Tibial nerve (tissue), 4 donors: ENCODE results near the gene CREB3L1. TPM values are rescaled to one million over a fixed set of nuclear protein-coding genes. Genes with fewer than 3 reads are reported as not detected.

Experiments used
- DNase-seq, 2 donors: peaks; one replicate each; pipeline ENCODE4 v3.0.0-alpha.2; 2019; ENCODE audit warnings: low spot score in 2 of 2
- H3K27ac ChIP-seq, 4 donors: fragments of 200-600 bp; sonication (generic) in 3 of 4; one replicate each; pipeline ENCODE4 v1.5.1; 2017 to 2019; ENCODE audit warnings: mild to moderate bottlenecking in 1 of 4
- H3K27me3 ChIP-seq, 2 donors: fragments of 200-600 bp; sonication (generic) in 1 of 2; one replicate each; pipeline versions ENCODE4 v1.5.1 to v1.6.0; 2017 to 2019
- H3K36me3 ChIP-seq, 3 donors: fragments of 200-600 bp; sonication (generic); one replicate each; pipeline ENCODE4 v1.5.1; 2018 to 2019
- H3K4me1 ChIP-seq, 4 donors: fragments of 200-600 bp; sonication (generic) in 3 of 4; one replicate each; pipeline ENCODE4 v1.5.1; 2017 to 2019
- H3K4me3 ChIP-seq, 4 donors: fragments of 200-600 bp; sonication (generic) in 3 of 4; one replicate each; pipeline ENCODE4 v1.5.1; 2017 to 2019; ENCODE audit warnings: mild to moderate bottlenecking in 1 of 4, moderate library complexity in 1 of 4
- H3K9me3 ChIP-seq, 4 donors: fragments of 200-600 bp; sonication (generic) in 3 of 4; one replicate each; pipeline ENCODE4 v1.5.1; 2017 to 2019
- EP300 ChIP-seq, 2 donors: sonication (generic); formaldehyde crosslinking; IDR thresholded peaks; one replicate each; pipeline ENCODE4 v1.6.1; 2017; ENCODE audit warnings: antibody characterized with exemption in 2 of 2, mild to moderate bottlenecking in 1 of 2
- POLR2A ChIP-seq, 2 donors: fragments of 450-650 bp; IDR thresholded peaks; one replicate each; pipeline ENCODE4 v1.6.1; 2017; ENCODE audit warnings: antibody characterized with exemption in 2 of 2, mild to moderate bottlenecking in 2 of 2, moderate library complexity in 2 of 2
- WGBS, 2 donors: methylation state at CpG; one replicate each; pipeline ENCODE4 v1.1.5; 2018; 5-methylcytosine and 5-hydroxymethylcytosine counted together
- total RNA-seq, 4 donors: library from RNA; depleted of rRNA; stranded (reverse); fragments of >200 nt; gene quantifications; one replicate each; pipeline ENCODE4 v1.1.0, GENCODE V29; 2016
- TF ChIP-seq, protein P1 (sequence below), 5 experiments: fragments of 200-600 bp in 3 of 5; fragments of 450-650 bp in 2 of 5; sonication (generic) in 3 of 5; IDR thresholded peaks; one replicate each; pipeline ENCODE4 v1.5.1; 2016 to 2019; ENCODE audit warnings: antibody characterized with exemption in 5 of 5, mild to moderate bottlenecking in 3 of 5, moderate library complexity in 2 of 5

CREB3L1 gene
- total RNA-seq, 4 donors from 2014 or later = 2.0 to 6.9 (median 3.4) TPM

GRCh38 chr11:46308631-46309419 lies 31.4 kb downstream of the CREB3L1 start:
- Histone ChIP-seq H3K9me3 (no peaks in the 10 kb centered on the region), H3K27me3 (no peaks in the 10 kb centered on the region), H3K4me1 (peaks cover 0 to 11% (median 0%) of the 10 kb centered on the region in 4 donors), H3K4me3 (no peak overlapping the region), H3K36me3 (no peaks in the 10 kb centered on the region), H3K27ac (no peak overlapping the region)
- 10 to 17% methylated on average over 11 to 12 of the region's 12 CpGs for WGBS, 2 donors
- TF ChIP-seq, protein P1, sequence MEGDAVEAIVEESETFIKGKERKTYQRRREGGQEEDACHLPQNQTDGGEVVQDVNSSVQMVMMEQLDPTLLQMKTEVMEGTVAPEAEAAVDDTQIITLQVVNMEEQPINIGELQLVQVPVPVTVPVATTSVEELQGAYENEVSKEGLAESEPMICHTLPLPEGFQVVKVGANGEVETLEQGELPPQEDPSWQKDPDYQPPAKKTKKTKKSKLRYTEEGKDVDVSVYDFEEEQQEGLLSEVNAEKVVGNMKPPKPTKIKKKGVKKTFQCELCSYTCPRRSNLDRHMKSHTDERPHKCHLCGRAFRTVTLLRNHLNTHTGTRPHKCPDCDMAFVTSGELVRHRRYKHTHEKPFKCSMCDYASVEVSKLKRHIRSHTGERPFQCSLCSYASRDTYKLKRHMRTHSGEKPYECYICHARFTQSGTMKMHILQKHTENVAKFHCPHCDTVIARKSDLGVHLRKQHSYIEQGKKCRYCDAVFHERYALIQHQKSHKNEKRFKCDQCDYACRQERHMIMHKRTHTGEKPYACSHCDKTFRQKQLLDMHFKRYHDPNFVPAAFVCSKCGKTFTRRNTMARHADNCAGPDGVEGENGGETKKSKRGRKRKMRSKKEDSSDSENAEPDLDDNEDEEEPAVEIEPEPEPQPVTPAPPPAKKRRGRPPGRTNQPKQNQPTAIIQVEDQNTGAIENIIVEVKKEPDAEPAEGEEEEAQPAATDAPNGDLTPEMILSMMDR (IDR thresholded peaks at IDR 0.05) = peak; percentile 68 to 94 (median 82)
- TF ChIP-seq EP300 (IDR thresholded peaks at IDR 0.05) (peak in 1 of 2 donors; percentile 7), POLR2A (IDR thresholded peaks at IDR 0.05) (no peak)
- DNase-seq = peak; percentile 67 to 71

GRCh38 chr11:46309814-46310259 lies 32.4 kb downstream of the CREB3L1 start:
- 77 to 82% methylated on average over 3 to 4 of the region's 4 CpGs for WGBS, 2 donors
- H3K4me1 ChIP-seq = peaks cover 0 to 11% (median 0%) of the 10 kb centered on the region in 4 donors

GRCh38 chr11:46315033-46315738 lies 37.7 kb downstream of the CREB3L1 start:
- H3K4me1 ChIP-seq = peaks cover 0 to 5% (median 0%) of the 10 kb centered on the region in 4 donors
- H3K27me3 ChIP-seq = no peaks in the 10 kb centered on the region
- H3K4me3 ChIP-seq = no peak overlapping the region
- no peak overlapping the region for H3K27ac ChIP-seq
- H3K36me3 ChIP-seq = peaks cover 0 to 19% (median 0%) of the 10 kb centered on the region in 3 donors
- DNase-seq = peak; percentile 52 to 79
- TF ChIP-seq EP300 (IDR thresholded peaks at IDR 0.05) = no peak
- TF ChIP-seq, protein P1 (IDR thresholded peaks at IDR 0.05) = peak; percentile 77 to 95 (median 79)
- 51 to 54% methylated on average over 16 of the region's 16 CpGs for WGBS, 2 donors
- H3K9me3 ChIP-seq = no peaks in the 10 kb centered on the region

More at GRCh38 chr11:46309814-46310259, 32.4 kb downstream of the CREB3L1 start:
- no peak for DNase-seq
- TF ChIP-seq POLR2A (IDR thresholded peaks at IDR 0.05) = no peak
- TF ChIP-seq, protein P1 (IDR thresholded peaks at IDR 0.05) = no peak
- no peak for TF ChIP-seq EP300 (IDR thresholded peaks at IDR 0.05)
- Histone ChIP-seq H3K27me3 (no peaks in the 10 kb centered on the region), H3K4me3 (no peak overlapping the region), H3K27ac (no peak overlapping the region), H3K9me3 (no peaks in the 10 kb centered on the region), H3K36me3 (no peaks in the 10 kb centered on the region)

- Histone ChIP-seq H3K4me3 (no peak overlapping the region), H3K27ac (no peak overlapping the region), H3K4me1 (peaks cover 0 to 5% (median 0%) of the 10 kb centered on the region in 4 donors), H3K27me3 (no peaks in the 10 kb centered on the region), H3K9me3 (no peaks in the 10 kb centered on the region), H3K36me3 (peaks cover 0 to 22% (median 0%) of the 10 kb centered on the region in 3 donors)
- WGBS, 2 donors = 69 to 84% methylated on average over 3 to 8 of the region's 12 CpGs
- TF ChIP-seq POLR2A (IDR thresholded peaks at IDR 0.05) = no peak
- TF ChIP-seq EP300 (IDR thresholded peaks at IDR 0.05) = no peak
- DNase-seq = no peak
Observed at GRCh38 chr11:46315783-46316563, 38.5 kb downstream of the CREB3L1 start.

DNA sequence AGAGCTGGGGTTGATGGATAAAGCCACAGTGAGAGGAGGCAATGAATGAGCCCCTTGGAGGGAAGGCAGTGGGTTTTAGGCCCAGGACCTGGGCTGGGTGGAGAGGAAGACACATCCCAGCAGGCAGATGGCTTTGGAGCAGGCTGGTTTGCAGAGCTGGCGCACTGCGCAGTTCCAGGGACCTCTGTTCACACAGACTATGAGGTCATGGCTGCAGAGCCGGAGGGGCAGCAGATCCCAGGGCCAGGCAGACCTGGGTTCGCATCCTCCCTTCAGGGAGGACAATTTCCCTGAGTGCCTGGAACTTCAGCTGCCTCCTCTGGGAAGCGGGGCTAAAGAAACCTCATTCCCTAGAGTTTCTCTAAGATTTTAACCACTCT lies 41.6 kb downstream of the CREB3L1 start:
- TF ChIP-seq POLR2A (IDR thresholded peaks at IDR 0.05) (no peak), EP300 (IDR thresholded peaks at IDR 0.05) (no peak)
- TF ChIP-seq, protein P1 (IDR thresholded peaks at IDR 0.05) = no peak
- H3K36me3 ChIP-seq = peaks cover 0 to 22% (median 0%) of the 10 kb centered on the region in 3 donors
- H3K4me1 ChIP-seq = peaks cover 0 to 5% (median 0%) of the 10 kb centered on the region in 4 donors
- H3K27me3 ChIP-seq = no peaks in the 10 kb centered on the region
- no peak for DNase-seq
- no peak overlapping the region for H3K4me3 ChIP-seq
- peak overlapping the region in 1 of 4 donors; percentile 43 for H3K27ac ChIP-seq
- WGBS, 2 donors = 82 to 85% methylated on average over 5 of the region's 5 CpGs
- H3K9me3 ChIP-seq = no peaks in the 10 kb centered on the region
